SU-DHL-6 (cell line): ENCODE measurements around the gene NPC2.

Experiments
- H2AFZ ChIP-seq: fragments of 200-600 bp; sonication (generic); 2 replicates; pipeline ENCODE4 v1.6.1; 2014; ENCODE audit warnings: low read depth, mild to moderate bottlenecking, moderate library complexity, mixed read lengths, antibody characterized with exemption, low read length; ENCODE audit not compliant: severe bottlenecking
- H3F3A ChIP-seq: fragments of 200-600 bp; shearing (Covaris generic); 2 replicates; pipeline ENCODE4 v1.6.0; 2016; ENCODE audit warnings: antibody characterized with exemption, mild to moderate bottlenecking; ENCODE audit not compliant: insufficient read depth
- H3K27ac ChIP-seq: fragments of 200-600 bp; sonication (generic); 2 replicates; pipeline ENCODE4 v1.5.1; 2016; ENCODE audit warnings: low read depth, mild to moderate bottlenecking, low read length, moderate library complexity, mixed read lengths
- H3K27me3 ChIP-seq: fragments of 200-600 bp; sonication (generic), shearing (Covaris generic); 2 replicates; pipeline ENCODE4 v1.6.0; 2014; ENCODE audit warnings: mild to moderate bottlenecking, low read length
- H3K36me3 ChIP-seq: fragments of 200-600 bp; sonication (generic); 2 replicates; pipeline ENCODE4 v1.6.1; 2014; ENCODE audit warnings: mild to moderate bottlenecking, low read length, mixed read lengths
- H3K4me2 ChIP-seq: fragments of 300-600, 200-600 bp; shearing (Covaris generic), sonication (generic); 2 replicates; pipeline ENCODE4 v1.6.0; 2014; ENCODE audit warnings: low read length, low read depth, mild to moderate bottlenecking; ENCODE audit not compliant: poor library complexity, severe bottlenecking
- H3K4me3 ChIP-seq: fragments of 200-600 bp; sonication (generic); 2 replicates; pipeline ENCODE4 v1.5.1; 2014; ENCODE audit warnings: antibody characterized with exemption, low read length, mild to moderate bottlenecking, mixed read lengths; ENCODE audit not compliant: insufficient read depth, poor library complexity, severe bottlenecking
- H3K79me2 ChIP-seq: fragments of 200-600 bp; sonication (generic); 2 replicates; pipeline ENCODE4 v1.6.1; 2014; ENCODE audit warnings: mild to moderate bottlenecking, low read length, moderate library complexity; ENCODE audit not compliant: insufficient read depth
- H3K9ac ChIP-seq: fragments of 200-600 bp; sonication (generic); 2 replicates; pipeline ENCODE4 v1.7.0; 2014; ENCODE audit warnings: mild to moderate bottlenecking, low read length
- H3K9me2 ChIP-seq: fragments of 200-600 bp; sonication (generic); replicated peaks from 2 replicates; pipeline ENCODE4 v1.6.1; 2014; ENCODE audit warnings: low read length; ENCODE audit not compliant: insufficient read depth
- H3K9me3 ChIP-seq: fragments of 200-600 bp; sonication (generic); 2 replicates; pipeline ENCODE4 v1.6.1; 2014; ENCODE audit warnings: low read length, mixed read lengths; ENCODE audit not compliant: insufficient read depth
- H4K20me1 ChIP-seq: fragments of 200-600 bp; sonication (generic); 2 replicates; pipeline ENCODE4 v1.6.1; 2014; ENCODE audit warnings: low read depth, mild to moderate bottlenecking, antibody characterized with exemption, low read length, moderate library complexity, mixed read lengths
- EZH2phosphoT487 ChIP-seq: fragments of 200-600 bp; sonication (generic), shearing (Covaris generic); conservative IDR thresholded peaks from 2 replicates; pipeline ENCODE4 v1.6.1; 2018; ENCODE audit warnings: mild to moderate bottlenecking, antibody characterized with exemption, low read length, moderate library complexity, mixed read lengths
- TF ChIP-seq, protein P1 (sequence below): fragments of 200-600 bp; sonication (generic); IDR thresholded peaks from one replicate; pipeline ENCODE4 v1.5.1; 2017; ENCODE audit warnings: antibody characterized with exemption, mild to moderate bottlenecking, low read length, moderate library complexity; ENCODE audit not compliant: insufficient read depth, poor library complexity, severe bottlenecking

The NPC2 gene

DNA sequence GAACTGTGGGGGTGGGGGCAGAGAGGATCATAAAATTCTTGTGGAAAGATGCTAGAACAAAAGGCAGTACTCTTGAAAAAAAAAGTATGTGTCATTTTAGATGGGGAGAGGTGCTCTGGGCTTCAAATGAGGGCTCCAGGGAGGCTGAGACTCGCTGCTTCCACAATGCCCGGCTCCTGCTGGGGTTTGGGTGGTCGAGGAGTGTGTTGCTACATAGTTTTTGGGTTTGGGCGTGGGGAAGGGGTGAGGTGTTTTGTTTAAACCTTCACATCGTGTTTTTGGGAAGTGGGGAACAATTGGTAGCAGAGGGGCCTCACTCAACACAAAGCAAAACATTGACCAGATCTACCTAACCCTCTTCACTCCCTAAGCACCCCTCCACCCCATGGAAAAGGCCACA lies 8.6 kb upstream of the NPC2 start:
- no peak overlapping the region for H3K27ac ChIP-seq
- no peaks in the 10 kb centered on the region for H4K20me1 ChIP-seq
- H3K36me3 ChIP-seq, result no peaks in the 10 kb centered on the region
- H2AFZ ChIP-seq, result no peak overlapping the region
- no peaks in the 10 kb centered on the region for H3K27me3 ChIP-seq
- H3K9ac ChIP-seq, result no peak overlapping the region
- H3K9me2 ChIP-seq, result no peaks in the 10 kb centered on the region
- H3K9me3 ChIP-seq, result no peaks in the 10 kb centered on the region
- TF ChIP-seq EZH2phosphoT487, result no peak
- TF ChIP-seq, protein P1, sequence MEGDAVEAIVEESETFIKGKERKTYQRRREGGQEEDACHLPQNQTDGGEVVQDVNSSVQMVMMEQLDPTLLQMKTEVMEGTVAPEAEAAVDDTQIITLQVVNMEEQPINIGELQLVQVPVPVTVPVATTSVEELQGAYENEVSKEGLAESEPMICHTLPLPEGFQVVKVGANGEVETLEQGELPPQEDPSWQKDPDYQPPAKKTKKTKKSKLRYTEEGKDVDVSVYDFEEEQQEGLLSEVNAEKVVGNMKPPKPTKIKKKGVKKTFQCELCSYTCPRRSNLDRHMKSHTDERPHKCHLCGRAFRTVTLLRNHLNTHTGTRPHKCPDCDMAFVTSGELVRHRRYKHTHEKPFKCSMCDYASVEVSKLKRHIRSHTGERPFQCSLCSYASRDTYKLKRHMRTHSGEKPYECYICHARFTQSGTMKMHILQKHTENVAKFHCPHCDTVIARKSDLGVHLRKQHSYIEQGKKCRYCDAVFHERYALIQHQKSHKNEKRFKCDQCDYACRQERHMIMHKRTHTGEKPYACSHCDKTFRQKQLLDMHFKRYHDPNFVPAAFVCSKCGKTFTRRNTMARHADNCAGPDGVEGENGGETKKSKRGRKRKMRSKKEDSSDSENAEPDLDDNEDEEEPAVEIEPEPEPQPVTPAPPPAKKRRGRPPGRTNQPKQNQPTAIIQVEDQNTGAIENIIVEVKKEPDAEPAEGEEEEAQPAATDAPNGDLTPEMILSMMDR, result no peak
- no peaks in the 10 kb centered on the region for H3K79me2 ChIP-seq
- no peak overlapping the region for H3K4me2 ChIP-seq
- no peaks in the 10 kb centered on the region for H3F3A ChIP-seq
- H3K4me3 ChIP-seq, result no peak overlapping the region

DNA sequence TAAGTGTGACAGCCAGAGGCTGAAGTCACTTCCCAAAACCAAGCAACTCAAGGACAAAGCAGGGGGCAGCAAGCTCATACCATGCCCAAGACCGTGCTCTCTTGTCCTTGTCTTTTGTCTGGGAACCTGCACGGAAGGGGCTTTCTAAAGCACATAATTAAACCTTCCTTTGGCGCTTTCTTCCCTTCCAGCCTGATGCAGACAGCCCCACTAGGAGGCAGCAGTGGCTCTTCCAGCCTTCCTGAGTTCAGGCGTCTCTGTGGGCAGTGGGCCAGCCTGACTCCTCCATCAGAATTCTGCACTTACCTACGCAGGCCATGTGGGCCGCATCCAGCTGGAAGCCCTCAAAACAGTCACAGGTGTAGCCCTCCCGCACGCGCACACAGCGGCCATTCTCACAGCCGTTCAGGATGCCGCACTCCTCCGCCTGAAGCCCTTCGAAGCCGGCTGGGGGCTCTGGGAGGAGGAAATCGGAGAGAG lies 8.1 kb upstream of the NPC2 start:
- Histone ChIP-seq H3K79me2 (no peaks in the 10 kb centered on the region), H3K9me2 (no peaks in the 10 kb centered on the region), H3K9me3 (no peaks in the 10 kb centered on the region), H3K4me3 (no peak overlapping the region), H3K27me3 (no peaks in the 10 kb centered on the region), H3K27ac (no peak overlapping the region), H3K4me2 (no peak overlapping the region), H2AFZ (no peak overlapping the region), H3K9ac (no peak overlapping the region), H3F3A (no peaks in the 10 kb centered on the region), H3K36me3 (no peaks in the 10 kb centered on the region), H4K20me1 (no peaks in the 10 kb centered on the region)
- TF ChIP-seq EZH2phosphoT487, result no peak

DNA sequence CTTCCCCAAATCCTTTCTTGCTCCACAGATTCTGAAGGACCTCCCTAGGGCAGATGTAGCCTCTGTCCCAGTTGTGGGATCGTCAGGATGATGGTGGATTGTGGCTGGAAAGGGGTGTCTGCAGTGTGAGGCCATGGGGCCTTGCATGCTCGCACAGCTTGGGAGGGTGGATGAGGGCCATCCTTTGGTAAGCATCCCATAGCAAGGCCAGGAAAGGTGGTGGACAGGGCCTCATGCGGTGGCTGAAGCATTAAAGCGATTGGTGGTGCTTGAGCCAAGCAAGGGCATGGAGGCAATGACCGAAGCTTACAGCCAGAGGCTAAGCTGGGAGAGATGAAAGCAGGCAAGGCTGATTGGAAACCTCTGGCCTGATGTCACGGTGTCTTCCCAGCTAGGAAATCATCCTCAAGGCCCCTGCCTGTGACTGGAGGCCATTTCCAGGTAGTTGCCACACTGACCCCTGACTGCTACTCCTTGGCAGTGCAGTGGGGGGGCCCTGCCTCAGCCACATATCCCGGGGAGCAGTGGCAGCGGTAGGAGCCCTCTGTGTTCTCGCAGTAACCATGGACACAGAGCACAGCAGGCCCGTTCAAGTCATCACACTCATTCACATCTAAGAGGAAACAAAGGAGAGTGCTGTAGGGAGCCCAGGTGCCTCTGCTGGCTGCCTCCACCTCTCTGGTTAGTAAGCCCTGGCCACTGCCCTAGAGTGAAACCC lies 7.5 kb upstream of the NPC2 start:
- no peak overlapping the region for H3K4me3 ChIP-seq
- no peaks in the 10 kb centered on the region for H3K27me3 ChIP-seq
- H4K20me1 ChIP-seq, result no peaks in the 10 kb centered on the region
- H3K27ac ChIP-seq, result no peak overlapping the region
- H3F3A ChIP-seq, result no peaks in the 10 kb centered on the region
- no peaks in the 10 kb centered on the region for H3K9me3 ChIP-seq
- H3K9ac ChIP-seq, result no peak overlapping the region
- H3K79me2 ChIP-seq, result no peaks in the 10 kb centered on the region
- no peaks in the 10 kb centered on the region for H3K9me2 ChIP-seq
- H3K4me2 ChIP-seq, result no peak overlapping the region
- H2AFZ ChIP-seq, result no peak overlapping the region
- TF ChIP-seq EZH2phosphoT487, result no peak
- TF ChIP-seq, protein P1, result no peak
- no peaks in the 10 kb centered on the region for H3K36me3 ChIP-seq

DNA sequence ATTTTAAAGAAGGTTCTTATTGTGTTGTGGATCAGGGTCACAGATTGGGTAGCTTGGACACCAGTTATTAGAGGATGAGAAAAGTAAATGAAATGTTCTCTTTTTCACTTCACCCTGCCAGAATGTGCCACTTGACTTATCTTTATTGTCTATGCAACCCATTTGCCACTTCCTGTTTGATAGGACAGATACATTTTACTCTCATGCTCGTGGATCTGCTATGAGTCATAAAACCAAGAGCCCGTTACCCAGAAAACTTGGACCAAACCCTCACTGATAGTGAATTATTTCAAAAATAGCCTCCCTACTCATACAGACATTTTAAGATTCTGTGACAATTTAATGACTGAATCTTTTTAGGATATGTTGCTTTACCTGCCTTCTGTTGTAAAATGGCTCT lies 2.3 kb upstream of the NPC2 start:
- H2AFZ ChIP-seq, result no peak overlapping the region
- no peak overlapping the region for H3K4me2 ChIP-seq
- H3K27ac ChIP-seq, result no peak overlapping the region
- H3K36me3 ChIP-seq, result no peaks in the 10 kb centered on the region
- TF ChIP-seq EZH2phosphoT487, result no peak
- no peaks in the 10 kb centered on the region for H4K20me1 ChIP-seq
- H3K27me3 ChIP-seq, result no peaks in the 10 kb centered on the region
- no peaks in the 10 kb centered on the region for H3K9me3 ChIP-seq
- H3K9me2 ChIP-seq, result no peaks in the 10 kb centered on the region
- H3K79me2 ChIP-seq, result no peaks in the 10 kb centered on the region
- H3F3A ChIP-seq, result no peaks in the 10 kb centered on the region
- H3K9ac ChIP-seq, result no peak overlapping the region
- no peak overlapping the region for H3K4me3 ChIP-seq
